HG03025 (cell line): ENCODE results near the gene MIER2.
"Not testable (repeated sequence)": the region's sequence is repeated elsewhere in the genome, so short reads cannot be mapped to it uniquely, and the experiment has no call there.

Source experiments
- ATAC-seq: cut with Tn5 transposase; IDR thresholded peaks from one replicate; pipeline ENCODE4 v1.9.1; 2021; ENCODE audit warnings: mild to moderate bottlenecking, moderate library complexity; ENCODE audit not compliant: unreplicated experiment, low FRiP score

MIER2 gene

GRCh38 chr19:291006-291521 lies 53.5 kb downstream of the MIER2 start, which contains the start of gene PLPP2:
PLPP2 (minus strand) TSS chr19:291403; CDS start chr19:291336, 67 bp downstream.
- ATAC-seq: no peak

DNA sequence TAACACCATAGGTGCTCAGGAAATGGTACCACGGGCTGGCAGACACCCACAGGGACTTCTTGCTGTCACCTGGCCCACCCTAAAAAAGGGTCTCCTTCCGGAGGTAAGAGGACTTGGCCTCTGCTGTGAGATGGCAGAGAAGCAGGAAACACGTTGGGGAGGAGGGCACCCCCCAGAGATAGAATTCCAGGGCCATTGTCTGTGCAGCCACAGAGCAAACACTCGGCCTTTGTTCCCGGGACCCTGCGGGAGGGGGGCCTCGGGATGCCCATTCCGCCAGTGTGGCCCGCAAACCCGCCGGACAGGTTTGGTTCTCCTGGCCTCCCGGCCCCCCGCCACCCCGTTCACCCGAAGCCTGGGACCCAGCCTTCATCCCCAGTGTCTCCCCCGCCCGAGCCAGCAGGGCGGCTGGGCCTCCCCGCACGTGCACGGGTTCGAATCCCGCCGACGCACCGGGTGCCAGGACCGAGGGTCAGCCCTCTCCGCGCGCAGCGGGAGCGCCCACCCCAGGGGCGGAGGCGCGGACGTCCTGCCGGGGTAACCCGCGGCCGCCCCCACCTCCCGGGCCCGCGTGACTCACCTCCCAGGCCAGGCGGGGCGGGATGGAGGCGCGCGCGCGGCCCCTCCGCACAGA lies 54.1 kb downstream of the MIER2 start:
- ATAC-seq: no peak

DNA sequence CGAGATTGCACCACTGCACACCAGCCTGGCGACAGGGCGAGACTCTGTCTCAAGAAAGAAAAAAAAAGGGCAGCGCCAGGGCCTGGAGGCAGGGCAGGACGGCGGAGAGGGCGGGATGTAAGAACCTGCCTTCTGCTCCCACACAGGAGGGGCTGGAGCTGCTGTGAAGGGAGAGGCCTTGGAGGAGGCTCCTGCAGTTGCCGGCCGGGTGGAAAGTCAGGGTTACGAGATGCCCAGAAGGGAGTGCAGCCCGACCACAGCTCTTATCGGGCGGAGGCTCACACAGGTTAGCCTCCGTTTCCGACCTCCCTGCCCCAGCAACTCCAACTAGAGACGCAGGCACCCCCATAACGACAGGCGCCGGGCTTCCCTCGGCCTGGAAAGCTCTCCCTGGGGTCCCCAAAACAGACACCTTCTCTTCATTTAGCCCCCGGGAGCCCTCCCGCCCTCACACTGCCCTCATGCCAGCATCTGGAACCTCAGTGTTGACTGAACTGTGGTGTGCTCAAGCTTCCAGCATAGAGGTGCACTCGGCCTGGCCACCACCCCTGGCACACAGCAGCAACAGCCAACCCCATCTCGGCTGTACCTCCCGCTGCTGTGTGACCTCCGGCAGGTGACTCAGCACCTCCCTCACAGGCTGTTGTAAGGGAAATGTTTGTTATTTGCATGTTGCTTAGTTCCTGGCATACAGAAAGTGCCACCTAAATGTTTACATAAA lies 54.8 kb downstream of the MIER2 start:
- ATAC-seq: no peak

DNA sequence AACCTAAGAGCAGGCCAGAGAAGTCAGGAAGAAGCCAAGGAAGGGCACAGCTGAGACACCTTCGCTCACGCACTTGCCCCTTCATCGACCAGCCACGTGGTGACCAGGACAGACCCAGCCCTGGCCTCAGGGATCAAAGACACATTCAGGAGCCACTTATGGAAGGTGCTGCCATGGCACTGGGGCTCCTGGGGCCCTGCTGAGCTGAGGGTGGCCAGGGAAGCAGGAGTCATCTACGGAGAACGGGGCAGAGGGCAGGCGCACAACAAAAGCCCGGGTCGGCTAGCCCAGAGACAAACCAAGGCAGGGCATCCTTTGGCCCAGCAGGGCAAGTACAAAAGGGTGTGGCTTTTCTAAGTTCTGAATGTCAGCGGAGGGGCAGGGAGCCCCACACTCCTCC lies 55.7 kb downstream of the MIER2 start:
- no peak for ATAC-seq

DNA sequence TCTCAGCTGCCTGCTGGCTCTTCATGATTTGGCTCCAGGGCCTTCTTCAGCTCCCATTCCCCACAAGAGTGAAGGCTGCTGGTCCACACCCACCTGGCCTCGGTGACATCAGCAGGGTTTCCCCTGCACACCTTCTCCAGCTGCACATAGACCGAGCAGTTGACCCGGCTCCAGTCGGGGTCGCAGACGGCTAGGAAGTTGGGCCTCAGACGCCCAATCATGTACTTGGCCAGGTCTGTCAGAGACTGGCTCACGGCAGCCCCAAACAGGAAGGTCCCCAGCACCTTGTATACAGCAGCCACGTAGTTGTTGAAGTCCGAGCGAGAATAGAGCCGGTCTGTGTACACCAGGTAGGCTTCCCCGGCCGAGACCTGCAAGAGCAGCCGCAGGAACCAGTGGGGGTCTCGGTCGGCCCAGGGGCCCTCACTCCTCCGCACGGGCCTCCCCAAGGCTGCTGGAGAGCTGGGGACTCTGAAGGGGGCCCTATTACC lies 57.2 kb downstream of the MIER2 start:
- ATAC-seq: no peak

- ATAC-seq: no peak
Measured at GRCh38 chr19:283395-283794, 61.2 kb downstream of the MIER2 start.

- no peak for ATAC-seq
Measured at GRCh38 chr19:282501-282900, 62.1 kb downstream of the MIER2 start.

GRCh38 chr19:281992-282391 lies 62.6 kb downstream of the MIER2 start:
- no peak for ATAC-seq

DNA sequence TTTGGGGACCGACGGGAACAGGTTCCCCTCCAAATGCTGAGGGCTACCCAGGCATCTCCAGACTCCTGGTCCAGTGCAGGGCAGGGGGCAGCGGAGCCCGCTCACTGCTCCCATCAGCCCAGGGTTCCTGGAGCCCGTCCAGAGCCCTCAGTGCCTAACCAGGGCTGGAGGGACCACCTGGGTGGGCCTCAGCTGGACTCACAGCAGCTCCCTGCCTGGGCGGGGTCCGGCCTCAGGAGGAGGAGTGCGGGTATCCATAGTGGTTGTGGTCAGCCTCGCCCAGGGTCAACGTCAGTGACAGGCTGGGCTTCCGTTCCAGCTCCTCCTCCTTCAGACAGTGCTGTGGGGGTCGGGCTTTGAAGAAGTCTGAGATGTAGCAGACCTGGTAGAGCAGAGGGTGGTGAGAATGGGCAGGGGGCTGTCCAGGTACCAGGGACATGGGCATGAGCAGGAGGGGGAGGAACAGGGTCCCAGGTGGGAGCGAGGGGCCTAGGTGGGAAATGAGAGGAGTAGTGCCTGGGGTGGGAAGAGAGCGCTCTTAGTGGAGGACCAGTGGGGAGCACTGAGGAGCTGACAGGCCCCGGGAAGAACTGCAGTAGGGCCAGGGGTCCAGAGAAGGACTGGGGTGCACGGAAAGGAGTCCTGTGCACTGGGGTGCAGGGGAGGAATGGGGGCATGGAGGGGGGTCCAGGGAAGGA lies 63.3 kb downstream of the MIER2 start:
- no peak for ATAC-seq

GRCh38 chr19:280541-281009 lies 64.0 kb downstream of the MIER2 start:
- ATAC-seq: no peak

- ATAC-seq: no peak
Measured at GRCh38 chr19:279656-280055, 64.9 kb downstream of the MIER2 start.

DNA sequence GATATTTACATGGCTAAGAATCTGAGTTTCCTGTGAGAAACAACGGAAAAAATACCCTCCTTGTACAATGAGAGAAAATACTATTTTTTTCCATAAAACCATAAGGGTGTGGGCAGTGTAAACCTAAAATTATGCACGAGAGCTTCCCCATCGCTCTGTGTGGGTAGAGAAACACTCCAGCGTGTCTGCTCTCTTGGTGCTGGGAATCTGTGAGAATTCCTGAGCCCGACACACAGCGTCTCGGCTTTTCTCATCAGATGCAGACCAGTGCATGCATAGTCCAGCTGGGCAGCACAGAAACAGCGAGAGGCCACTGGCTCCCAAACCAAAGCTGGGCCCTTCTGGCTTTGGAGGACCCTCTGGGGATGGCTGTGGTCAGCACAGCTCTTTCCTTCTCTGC lies 65.4 kb downstream of the MIER2 start:
- ATAC-seq: no peak

DNA sequence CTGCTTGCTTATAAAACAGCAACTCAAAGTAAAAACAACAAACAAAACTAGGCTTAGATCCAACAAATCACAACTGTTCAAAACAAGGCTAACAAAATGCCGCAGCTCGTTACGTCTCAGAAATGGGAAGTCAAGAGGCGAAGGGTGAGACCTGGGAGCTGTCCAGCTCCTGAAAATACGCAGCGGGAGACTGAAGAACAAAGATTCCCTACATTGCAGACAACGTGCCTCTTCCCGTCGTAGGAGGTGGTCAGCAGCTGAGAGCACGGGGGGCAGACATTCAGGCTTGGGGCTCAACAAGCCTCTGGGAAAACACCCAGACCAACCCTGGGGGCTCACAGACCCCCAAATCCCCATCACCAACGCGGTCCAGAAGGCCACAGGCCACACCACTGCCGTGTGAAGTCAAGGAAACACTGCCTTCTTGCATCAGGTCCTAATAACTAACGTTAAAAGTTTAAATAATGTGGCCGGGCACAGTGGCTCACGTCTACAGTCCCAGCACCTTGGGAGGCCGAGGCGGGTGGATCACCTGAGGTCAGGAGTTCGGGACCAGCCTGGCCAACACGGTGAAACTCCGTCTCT lies 66.9 kb downstream of the MIER2 start:
- no peak for ATAC-seq

- ATAC-seq: no peak
Measured at GRCh38 chr19:277131-277530, 67.5 kb downstream of the MIER2 start.

DNA sequence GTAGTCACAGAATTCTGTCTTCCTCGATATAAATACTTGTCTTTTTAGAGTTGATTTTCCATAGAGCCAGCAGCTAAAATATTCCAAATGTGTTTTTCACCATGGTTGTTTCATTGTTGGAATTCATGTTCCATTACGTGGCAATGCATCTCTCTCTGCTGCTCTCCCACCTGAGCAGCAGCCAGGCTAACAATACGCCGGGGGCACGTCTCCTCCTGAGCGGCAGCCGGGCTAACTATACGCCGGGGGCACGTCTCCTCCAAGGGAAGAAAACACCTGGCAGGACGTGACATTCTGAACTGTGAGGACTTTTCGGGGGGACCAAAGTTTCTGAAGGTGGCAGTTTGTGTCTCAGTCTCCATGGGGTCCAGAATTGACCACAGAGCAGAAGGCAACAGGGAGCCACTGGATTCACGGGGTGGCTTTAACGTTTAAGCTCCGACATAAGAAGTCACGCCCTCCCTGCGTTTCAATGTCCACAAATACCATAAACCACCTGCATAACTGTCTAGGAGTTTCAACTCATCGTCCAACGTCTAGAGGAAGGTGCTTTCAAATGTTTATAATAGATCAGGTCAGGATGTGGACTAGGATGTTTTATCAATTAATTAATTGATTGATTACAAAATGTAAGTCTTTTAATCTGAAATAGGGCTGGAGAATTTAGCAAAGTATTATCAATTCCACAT lies 68.5 kb downstream of the MIER2 start:
- ATAC-seq: no peak

GRCh38 chr19:275000-275399 lies 69.6 kb downstream of the MIER2 start:
- ATAC-seq: no peak

DNA sequence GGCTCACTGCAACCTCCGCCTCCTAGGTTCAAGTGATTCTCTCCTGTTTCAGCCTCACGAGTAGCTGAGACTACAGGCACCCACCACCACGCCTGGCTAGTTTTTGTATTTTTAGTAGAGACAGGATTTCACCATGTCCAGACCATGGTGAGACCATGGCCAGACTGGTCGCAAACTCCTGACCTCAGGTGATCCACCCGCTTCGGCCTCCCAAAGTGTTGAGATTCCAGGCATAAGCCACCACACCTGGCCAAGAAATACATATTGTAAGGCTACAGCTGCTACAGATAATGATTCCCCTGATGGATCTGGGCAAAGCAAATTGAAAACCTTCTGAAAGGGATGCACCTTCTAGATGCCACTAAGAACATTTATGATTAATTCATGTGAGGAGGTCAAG lies 71.2 kb downstream of the MIER2 start:
- no peak for ATAC-seq

- no peak for ATAC-seq
Measured at GRCh38 chr19:271856-272255, 72.7 kb downstream of the MIER2 start.

DNA sequence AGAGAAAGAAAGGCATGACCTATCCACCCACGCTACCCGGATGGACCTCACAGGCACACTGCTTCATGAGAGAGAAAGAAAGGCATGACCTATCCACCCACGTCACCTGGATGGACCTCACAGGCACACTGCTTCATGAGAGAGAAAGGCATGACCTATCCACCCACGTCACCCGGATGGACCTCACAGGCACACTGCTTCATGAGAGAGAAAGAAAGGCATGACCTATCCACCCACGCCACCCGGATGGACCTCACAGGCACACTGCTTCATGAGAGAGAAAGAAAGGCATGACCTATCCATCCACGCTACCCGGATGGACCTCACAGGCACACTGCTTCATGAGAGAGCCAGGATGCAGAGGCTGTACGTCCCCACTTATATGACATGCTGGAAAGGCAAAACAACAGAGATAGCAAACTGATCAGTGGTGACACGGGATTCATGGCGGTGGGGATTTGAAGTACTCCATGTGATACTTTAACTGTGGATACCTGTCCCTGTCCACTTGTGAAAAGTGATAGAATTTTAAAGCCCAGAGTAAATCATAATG lies 73.8 kb downstream of the MIER2 start:
- not testable (repeated sequence) for ATAC-seq

GRCh38 chr19:269241-269640 lies 75.4 kb downstream of the MIER2 start:
- no peak for ATAC-seq
